ENCODE results near the gene OLR1.
"Not testable (repeated sequence)": the region's sequence is repeated elsewhere in the genome, so short reads cannot be mapped to it uniquely, and the experiment has no call there.

The OLR1 gene

DNA sequence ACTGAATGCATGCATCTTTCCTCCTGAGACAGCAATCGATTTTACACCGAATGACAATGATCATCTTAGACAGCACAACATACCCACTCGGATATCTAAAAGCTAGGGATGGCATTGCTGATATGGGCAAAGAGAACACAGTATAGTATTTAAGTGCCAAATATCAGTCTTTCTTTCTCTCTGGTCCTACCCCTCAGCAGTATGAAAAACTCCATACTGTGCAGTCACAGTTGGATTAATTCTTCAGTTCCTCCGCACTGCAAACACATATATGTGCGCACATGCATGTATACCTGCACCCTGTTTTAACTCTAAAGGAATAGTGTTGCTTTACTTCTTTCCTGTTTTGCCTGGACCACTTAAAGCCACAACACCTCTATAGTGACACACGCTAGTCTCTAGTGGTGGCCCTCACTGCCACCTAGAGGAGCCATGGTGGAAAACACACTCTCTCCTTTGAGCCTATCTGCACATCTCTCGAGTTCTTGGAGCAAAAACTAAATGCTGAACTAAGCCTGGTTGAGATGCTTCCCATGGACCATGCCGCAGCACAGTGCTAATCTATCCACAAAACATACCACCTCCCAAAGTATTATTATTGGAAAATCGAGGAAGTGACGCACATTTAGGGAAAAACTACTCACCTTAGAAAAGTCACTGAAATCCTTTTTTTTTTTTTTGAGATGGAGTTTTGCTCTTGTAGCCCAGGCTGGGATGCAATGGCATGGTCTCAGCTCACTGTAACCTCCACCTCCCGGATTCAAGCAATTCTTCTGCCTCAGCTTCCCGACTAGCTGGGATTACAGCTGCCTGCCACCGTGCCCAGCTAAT lies 18.8 kb upstream of the OLR1 start:
- DNase-seq = no peak

DNA sequence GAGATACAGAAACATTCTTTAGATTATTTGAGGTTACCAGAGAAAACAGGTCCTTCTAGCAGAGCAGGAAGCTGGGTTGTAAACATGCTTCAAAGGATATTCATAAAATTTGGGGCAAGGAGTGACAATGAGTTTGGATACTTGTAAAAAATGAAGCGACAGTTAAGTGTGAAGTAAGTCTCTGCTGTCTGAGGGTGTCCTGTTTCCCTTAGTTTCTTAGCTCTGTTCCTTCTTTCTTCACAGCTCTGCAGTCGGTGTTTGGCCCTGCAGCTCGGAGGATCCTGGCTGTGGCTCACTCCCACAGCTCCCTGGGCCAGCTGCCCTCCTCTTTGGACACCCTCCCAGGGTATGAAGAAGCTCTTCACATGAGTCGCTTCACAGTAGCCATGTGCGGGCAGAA lies 17.7 kb upstream of the OLR1 start:
- DNase-seq = no peak

DNA sequence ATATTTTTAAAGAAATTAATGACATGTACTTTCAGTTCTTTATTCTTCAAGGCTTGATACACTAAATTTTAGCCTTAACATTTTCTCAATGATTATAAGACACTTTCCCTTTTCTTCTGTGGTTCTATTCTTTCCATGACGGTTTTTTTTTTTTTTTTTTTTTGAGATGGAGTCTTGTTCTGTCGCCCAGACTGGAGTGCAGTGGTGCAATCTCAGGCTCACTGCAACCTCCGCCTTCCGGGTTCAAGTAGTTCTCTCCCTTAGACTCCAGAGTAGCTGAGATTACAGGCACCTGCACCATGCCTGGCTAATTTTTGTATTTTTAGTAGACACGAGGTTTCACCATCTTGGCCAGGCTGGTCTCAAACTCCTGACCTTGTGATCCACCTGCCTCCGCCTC lies 15.0 kb upstream of the OLR1 start:
- DNase-seq = not testable (repeated sequence)

DNA sequence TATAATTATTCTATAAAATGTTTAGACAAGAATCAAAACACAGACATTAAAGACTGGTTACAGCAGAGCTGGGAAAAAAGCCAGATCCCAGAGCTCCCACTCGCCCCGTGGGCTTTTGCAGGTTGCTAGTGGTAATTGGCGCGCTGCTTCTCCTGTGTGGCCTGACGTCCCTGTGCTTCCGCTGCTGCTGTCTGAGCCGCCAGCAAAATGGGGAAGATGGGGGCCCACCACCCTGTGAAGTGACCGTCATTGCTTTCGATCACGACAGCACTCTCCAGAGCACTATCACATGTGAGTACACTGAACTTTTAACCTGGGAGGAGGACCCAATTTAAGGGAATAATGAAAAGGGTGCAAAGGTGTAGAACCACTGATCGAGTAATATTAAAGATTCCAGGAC lies 14.4 kb upstream of the OLR1 start:
- no peak for DNase-seq

- DNase-seq = no peak
These were observed 12.4 kb upstream of the OLR1 start for GRCh38 chr12:10184261-10184843.

DNA sequence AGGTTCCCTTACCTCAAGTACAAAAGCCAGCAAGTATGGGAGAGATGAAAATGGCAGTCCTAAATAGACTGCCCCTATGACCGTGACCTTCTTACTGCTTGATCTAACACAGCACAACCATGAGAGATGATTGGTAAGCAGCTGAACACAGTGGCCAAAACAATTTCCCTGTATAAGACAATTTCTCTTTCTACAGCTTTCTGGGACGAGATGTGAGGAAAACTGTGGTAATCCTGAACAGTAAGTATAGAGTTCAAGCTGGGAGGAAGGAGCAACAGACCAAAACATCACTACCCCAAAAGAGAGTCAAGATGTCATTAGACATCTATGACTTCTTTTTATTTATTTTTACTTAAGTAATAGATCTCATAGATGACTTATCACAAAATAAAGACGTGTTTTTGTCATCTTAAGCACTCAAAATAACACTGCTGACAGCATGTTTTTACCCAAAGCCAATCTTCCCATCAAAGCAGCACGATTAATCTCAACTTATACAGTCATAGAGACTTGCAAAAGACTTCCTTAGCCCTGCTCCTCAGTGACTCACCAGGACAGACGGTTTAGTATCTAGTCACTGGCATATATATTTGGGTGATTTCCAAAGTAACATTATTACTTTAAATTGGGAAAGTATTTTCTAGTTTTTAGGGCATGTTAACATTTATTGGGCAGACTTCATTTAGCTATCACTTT lies 10.6 kb upstream of the OLR1 start:
- DNase-seq = no peak

DNA sequence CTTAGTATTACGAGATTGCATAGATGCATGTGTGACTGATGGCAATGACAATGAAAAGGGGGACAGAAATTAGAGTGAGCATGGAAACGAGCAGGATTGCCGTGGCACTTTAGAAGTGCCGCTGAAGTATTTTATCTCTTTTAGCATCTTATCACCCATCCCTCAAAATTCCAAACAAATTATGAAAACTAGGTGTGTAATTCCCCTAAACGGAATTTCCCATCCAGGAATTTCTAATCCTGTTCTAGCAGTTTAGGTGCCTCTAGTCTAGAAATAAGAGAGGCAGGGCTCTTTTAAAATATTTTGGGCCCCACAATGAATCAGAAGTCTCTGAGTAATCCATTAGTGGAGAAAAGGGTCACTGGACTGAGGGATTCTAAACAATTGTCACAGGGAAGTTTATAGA lies 7.8 kb upstream of the OLR1 start:
- no peak for DNase-seq

DNA sequence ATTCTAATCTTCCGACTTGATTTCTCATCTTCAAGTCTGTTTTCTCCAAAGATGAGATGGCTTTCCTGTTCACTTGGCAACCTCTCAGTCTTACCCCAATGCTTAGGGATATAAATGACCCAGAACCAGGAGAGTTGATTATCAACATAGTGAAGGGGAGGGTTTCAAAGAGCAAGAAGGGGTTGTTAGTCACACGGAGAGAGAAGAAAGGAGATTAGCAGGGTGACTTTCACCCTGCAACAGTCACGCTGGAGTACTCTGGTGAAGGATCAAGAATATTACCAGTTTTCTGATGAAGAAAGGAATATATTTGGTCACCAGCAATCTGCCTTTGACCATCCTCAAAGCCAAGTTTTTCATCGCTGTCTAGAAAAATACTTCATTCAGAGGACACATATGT lies 6.9 kb upstream of the OLR1 start, which contains the start of gene TMEM52B:
Gene TMEM52B (plus strand): TSS at position 212 of the 400 bp plus-strand sequence. CDS start 543 bp downstream, outside the sequence.
- no peak for DNase-seq

GRCh38 chr12:10175846-10176636 lies 4.1 kb upstream of the OLR1 start:
- no peak for DNase-seq

DNA sequence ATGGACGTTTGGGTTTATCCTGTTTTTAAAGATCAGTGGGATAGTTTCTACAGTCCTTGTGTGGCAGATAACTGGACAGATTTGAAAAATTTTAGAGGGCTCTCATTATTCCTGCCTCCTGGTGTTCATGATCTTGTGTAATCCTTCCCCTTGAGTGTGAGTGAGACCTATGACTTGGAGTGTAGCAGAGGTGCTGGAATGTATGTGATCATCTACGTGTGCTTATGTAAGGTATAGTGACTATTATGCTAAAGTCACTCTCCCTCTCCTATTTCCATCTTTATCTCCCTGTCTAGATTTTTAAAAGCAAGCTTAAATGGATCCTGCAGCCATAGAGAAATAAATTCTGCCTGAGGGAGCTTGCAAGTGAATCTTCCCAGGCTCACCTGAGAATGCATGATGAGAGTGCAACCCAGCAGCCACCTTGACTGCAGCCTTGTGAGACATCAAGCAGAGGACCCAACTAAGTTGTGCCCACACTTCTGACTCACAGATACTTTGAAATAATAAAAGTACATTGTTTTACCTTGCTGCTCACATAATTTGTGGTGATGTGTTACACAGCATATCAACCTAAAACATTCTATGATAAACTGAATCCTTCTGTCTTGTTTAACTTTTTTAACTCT lies 3.2 kb upstream of the OLR1 start:
- no peak for DNase-seq

- no peak for DNase-seq
These were observed 1.7 kb downstream of the OLR1 start for GRCh38 chr12:10170216-10170615.

DNA sequence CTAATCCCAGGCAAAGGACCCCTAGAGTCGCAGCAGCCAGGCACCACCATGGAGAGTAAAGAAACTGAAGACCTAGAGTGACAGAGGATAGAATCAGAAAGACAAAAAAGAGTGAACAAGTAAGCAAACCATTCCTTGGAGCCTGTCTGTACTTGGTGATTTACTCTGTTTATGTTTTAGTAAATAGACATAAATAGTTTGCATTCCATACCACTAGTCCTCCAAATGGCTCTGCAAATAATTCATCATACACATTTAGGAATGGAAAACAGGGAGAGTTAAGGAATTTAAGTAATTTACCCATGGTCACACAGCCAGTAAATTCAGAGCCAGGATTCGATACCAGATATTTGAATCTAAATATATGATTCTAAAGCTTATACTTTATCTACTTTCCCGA lies 2.8 kb downstream of the OLR1 start:
- no peak for DNase-seq

GRCh38 chr12:10167599-10167998 lies 4.3 kb downstream of the OLR1 start:
- no peak for DNase-seq

DNA sequence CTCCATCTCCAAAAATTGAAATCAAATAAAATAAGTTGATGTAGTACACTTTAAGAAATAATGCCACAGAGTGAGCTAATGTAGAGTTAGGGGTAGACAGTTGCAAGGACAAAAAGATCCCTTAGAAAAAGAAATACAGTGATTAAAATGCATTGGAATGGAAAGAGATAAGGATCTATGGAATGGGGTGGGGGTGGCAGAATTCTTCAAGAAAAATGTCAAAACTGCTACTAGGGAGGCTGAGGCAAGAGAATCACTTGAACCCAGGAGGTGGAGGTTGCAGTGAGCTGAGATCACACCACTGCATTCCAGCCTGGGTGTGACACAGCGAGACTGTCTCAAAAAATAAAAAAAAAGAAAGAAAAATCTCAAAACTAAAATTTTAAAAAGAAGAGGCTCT lies 6.5 kb downstream of the OLR1 start:
- no peak for DNase-seq

- no peak for DNase-seq
These were observed 8.8 kb downstream of the OLR1 start for GRCh38 chr12:10163084-10163483.

- DNase-seq = no peak
These were observed 11.1 kb downstream of the OLR1 start for GRCh38 chr12:10160617-10161385.

GRCh38 chr12:10159280-10159679 lies 12.7 kb downstream of the OLR1 start:
- no peak for DNase-seq

- DNase-seq = no peak
These were observed 13.5 kb downstream of the OLR1 start for GRCh38 chr12:10158406-10158805.

GRCh38 chr12:10155966-10156365 lies 16.0 kb downstream of the OLR1 start:
- DNase-seq = no peak

DNA sequence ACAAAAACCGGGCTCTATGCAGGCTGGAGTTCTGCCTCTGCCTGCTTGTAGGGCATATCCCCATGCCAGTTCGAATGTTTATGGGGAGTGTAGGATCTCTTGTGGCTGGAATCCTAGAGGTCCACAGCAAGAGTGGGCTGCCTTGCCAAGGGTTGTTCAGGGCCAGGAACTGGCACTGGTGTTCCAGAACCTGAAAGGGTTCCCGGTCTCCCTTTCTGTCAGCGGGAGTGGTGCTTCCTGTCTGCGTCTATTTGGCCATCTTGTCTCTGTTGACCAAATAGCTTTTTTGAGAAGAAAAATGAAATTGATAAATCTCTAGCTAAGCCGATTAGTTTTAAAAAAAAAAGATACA lies 17.8 kb downstream of the OLR1 start:
- DNase-seq = no peak

- DNase-seq = no peak
These were observed 18.4 kb downstream of the OLR1 start for GRCh38 chr12:10153271-10154144.
